A549 (cell line): Measurements from ENCODE around the gene UFD1.

Experiments
- CTCF ChIP-seq: fragments of >200 bp; sonication (Bioruptor Twin); formaldehyde crosslinking; IDR thresholded peaks from 3 replicates; pipeline ENCODE4 v1.5.1; 2016
- TF ChIP-seq, protein P1 (sequence below): fragments of 150-350 bp; IDR thresholded peaks from 2 replicates; pipeline ENCODE4 v1.6.1; 2014; ENCODE audit warnings: low read depth, mild to moderate bottlenecking, low read length

DNA sequence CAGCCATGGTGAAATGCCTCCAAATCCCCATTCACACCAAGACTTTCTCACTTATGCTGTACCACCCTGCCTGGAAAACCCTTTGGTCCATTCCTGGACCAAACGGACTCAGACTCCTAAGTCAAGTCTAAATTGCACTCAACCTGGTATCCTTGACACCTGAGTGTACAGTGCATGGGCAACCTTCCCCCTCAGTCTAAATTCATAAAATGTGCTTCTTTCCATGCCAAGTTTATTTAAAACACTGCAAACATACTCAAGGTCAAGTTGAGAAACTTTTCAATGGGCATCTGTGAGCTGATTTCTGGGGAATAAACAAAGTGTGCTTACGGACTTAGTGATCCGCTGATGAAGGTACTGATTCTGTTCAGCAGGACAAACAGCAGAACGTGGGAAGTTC, 73.9 kb downstream of the UFD1 start:
- no peak for TF ChIP-seq CTCF
- TF ChIP-seq, protein P1, sequence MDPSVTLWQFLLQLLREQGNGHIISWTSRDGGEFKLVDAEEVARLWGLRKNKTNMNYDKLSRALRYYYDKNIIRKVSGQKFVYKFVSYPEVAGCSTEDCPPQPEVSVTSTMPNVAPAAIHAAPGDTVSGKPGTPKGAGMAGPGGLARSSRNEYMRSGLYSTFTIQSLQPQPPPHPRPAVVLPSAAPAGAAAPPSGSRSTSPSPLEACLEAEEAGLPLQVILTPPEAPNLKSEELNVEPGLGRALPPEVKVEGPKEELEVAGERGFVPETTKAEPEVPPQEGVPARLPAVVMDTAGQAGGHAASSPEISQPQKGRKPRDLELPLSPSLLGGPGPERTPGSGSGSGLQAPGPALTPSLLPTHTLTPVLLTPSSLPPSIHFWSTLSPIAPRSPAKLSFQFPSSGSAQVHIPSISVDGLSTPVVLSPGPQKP: no peak
